NT2/D1 (cell line): ENCODE measurements around the gene MED28.

Experiments used
- SUZ12 ChIP-seq: IDR thresholded peaks from 2 replicates; pipeline ENCODE4 v1.6.1; 2011; ENCODE audit not compliant: insufficient read length, insufficient read depth; ENCODE audit errors: extremely low read depth
- YY1 ChIP-seq: IDR thresholded peaks from 2 replicates; pipeline ENCODE4 v1.6.1; 2011; ENCODE audit not compliant: insufficient read length, insufficient read depth
- ZNF274 ChIP-seq: IDR thresholded peaks from 2 replicates; pipeline ENCODE4 v1.6.1; 2011; ENCODE audit warnings: mild to moderate bottlenecking, low read depth, low read length

DNA sequence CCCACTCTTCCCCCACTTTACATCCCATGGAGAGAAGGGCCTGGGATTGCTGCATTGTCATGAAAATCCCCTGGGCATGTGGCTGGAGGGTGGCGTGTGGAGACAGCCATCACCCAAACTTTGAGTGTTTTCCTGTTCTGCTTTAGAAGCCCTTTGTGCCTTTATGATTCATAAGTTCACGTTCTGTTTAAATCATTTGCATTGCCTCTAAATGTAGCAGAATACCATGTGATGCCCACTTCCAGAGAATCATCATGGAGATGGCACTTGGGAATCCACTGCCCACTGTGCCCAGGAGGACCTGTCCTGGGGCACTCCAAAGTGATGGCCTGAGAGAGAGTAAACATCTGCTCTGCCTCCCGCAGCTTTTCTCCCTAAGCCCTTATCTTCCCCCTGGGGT is 52.8 kb downstream of the MED28 start:
- TF ChIP-seq ZNF274 (no peak), YY1 (no peak), SUZ12 (no peak)
